MCF 10A (cell line): ENCODE measurements around the gene NTN1. TPM values are rescaled to one million over a fixed set of nuclear protein-coding genes. Genes with fewer than 3 reads are reported as not detected.

Experiments
- BruUV-seq: library from RNA; stranded (reverse); fragments of 400-500 nt; replicated peaks from 2 replicates; lab custom pipeline; 2021; lab: Mats Ljungman, UMichigan
- CTCF ChIA-PET: fragments of 300-600 bp; sonication (Branson Sonifier 250); formaldehyde crosslinking; extraction: SDS; loops from one replicate; lab custom pipeline; 2021; ENCODE audit warnings: antibody characterized with exemption, inconsistent platforms; lab: Yijun Ruan, JAX
- POLR2A ChIA-PET: fragments of 300-600, 350-650 bp; sonication (Branson Sonifier 250); formaldehyde crosslinking; extraction: SDS; loops from one replicate; lab custom pipeline; 2020; ENCODE audit warnings: antibody characterized with exemption, inconsistent platforms; lab: Yijun Ruan, JAX
- DNase-seq: peaks from one replicate; pipeline ENCODE4 v3.0.0-alpha.2; 2018; ENCODE audit not compliant: unreplicated experiment
- H3K27ac Mint-ChIP-seq: one replicate; pipeline ENCODE4 v1.8.0; 2022; ENCODE audit warnings: mild to moderate bottlenecking, low read depth, mixed read lengths; ENCODE audit not compliant: unreplicated experiment
- H3K27me3 Mint-ChIP-seq: one replicate; pipeline ENCODE4 v1.8.0; 2022; ENCODE audit warnings: mixed read lengths; ENCODE audit not compliant: insufficient read depth, unreplicated experiment
- H3K36me3 Mint-ChIP-seq: one replicate; pipeline ENCODE4 v1.8.0; 2022; ENCODE audit warnings: mild to moderate bottlenecking, moderate library complexity, mixed read lengths; ENCODE audit not compliant: insufficient read depth, unreplicated experiment
- H3K4me1 Mint-ChIP-seq: one replicate; pipeline ENCODE4 v1.8.0; 2022; ENCODE audit warnings: mixed read lengths; ENCODE audit not compliant: insufficient read depth, unreplicated experiment
- H3K4me3 Mint-ChIP-seq: one replicate; pipeline ENCODE4 v1.8.0; 2022; ENCODE audit warnings: mild to moderate bottlenecking, moderate library complexity, mixed read lengths; ENCODE audit not compliant: unreplicated experiment
- H3K9me3 Mint-ChIP-seq: one replicate; pipeline ENCODE4 v1.8.0; 2022; ENCODE audit warnings: mixed read lengths; ENCODE audit not compliant: unreplicated experiment
- CTCF ChIP-seq: fragments of 200-600 bp; IDR thresholded peaks from one replicate; pipeline ENCODE4 v1.8.0; 2022; ENCODE audit warnings: antibody characterized with exemption, mild to moderate bottlenecking; ENCODE audit not compliant: unreplicated experiment
- intact Hi-C: fragments of 100-400 bp; cut with micrococcal nuclease; formaldehyde crosslinking; loops from 2 replicates; pipeline ENCODE4 v1.14.1; 2022
- total RNA-seq: library from RNA; stranded (reverse); gene quantifications from 2 replicates; pipeline ENCODE4 v1.2.3, GENCODE V29; 2022

Gene NTN1
- total RNA-seq, 1 experiment from 2014 or later: 0.23 TPM

DNA sequence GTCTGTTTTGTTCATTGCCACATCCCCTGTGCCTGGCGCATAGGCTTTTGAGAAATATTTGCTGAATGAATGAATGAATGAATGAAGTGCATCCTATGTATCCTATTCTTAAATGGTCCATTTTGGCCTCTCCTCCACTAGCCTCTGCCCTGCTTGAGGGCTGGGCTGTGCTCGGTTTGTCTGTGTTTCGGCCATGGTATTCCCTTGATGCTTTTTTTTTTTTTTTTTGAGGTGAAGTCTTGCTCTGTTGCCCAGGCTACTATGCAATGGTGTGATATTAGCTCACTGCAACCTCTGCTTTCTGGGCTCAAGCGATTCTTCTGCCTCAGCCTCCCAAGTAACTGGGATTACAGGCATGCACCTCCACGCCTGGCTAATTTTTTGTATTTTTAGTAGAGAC lies 110.1 kb downstream of the NTN1 start:
- no peaks in the 10 kb centered on the region for H3K9me3 Mint-ChIP-seq
- H3K4me3 Mint-ChIP-seq: no peak overlapping the region
- H3K27me3 Mint-ChIP-seq: no peaks in the 10 kb centered on the region
- H3K27ac Mint-ChIP-seq: no peak overlapping the region
- H3K36me3 Mint-ChIP-seq: no peaks in the 10 kb centered on the region
- POLR2A ChIA-PET: interaction anchor here (0.7 kb wide), 1 partner anchor 48 kb away, joined by 3 read pairs; no protein-coding TSS in a partner anchor
- CTCF ChIA-PET: no interaction called here
- intact Hi-C loops: no loop called here
- no peak for DNase-seq
- H3K4me1 Mint-ChIP-seq: no peaks in the 10 kb centered on the region
- no TSS peak for BruUV-seq
- no peak for TF ChIP-seq CTCF

GRCh38 chr17:9132291-9132690 lies 111.0 kb downstream of the NTN1 start:
- Mint-ChIP-seq H3K4me3 (no peak overlapping the region), H3K9me3 (no peaks in the 10 kb centered on the region), H3K4me1 (no peaks in the 10 kb centered on the region), H3K27ac (no peak overlapping the region), H3K27me3 (no peaks in the 10 kb centered on the region), H3K36me3 (no peaks in the 10 kb centered on the region)
- TF ChIP-seq CTCF: no peak
- BruUV-seq: no TSS peak
- DNase-seq: no peak
- intact Hi-C loops: no loop called here
- CTCF ChIA-PET: interaction anchor here (0.6 kb wide), 1 partner anchor 45 kb away, joined by 3 read pairs; no protein-coding TSS in a partner anchor
- POLR2A ChIA-PET: no interaction called here

- DNase-seq: no peak
- BruUV-seq: no TSS peak
- no peak for TF ChIP-seq CTCF
- CTCF ChIA-PET: interaction anchor here (0.6 kb wide), 1 partner anchor 44 kb away, joined by 3 read pairs; no protein-coding TSS in a partner anchor
- Mint-ChIP-seq H3K27ac (no peak overlapping the region), H3K9me3 (no peaks in the 10 kb centered on the region), H3K27me3 (no peaks in the 10 kb centered on the region), H3K4me1 (no peaks in the 10 kb centered on the region), H3K4me3 (no peak overlapping the region), H3K36me3 (no peaks in the 10 kb centered on the region)
- intact Hi-C loops: no loop called here
- POLR2A ChIA-PET: interaction anchor here (0.6 kb wide), 1 partner anchor 180 kb away, joined by 3 read pairs; no protein-coding TSS in a partner anchor
Observed at GRCh38 chr17:9132944-9133610, 111.8 kb downstream of the NTN1 start.

DNA sequence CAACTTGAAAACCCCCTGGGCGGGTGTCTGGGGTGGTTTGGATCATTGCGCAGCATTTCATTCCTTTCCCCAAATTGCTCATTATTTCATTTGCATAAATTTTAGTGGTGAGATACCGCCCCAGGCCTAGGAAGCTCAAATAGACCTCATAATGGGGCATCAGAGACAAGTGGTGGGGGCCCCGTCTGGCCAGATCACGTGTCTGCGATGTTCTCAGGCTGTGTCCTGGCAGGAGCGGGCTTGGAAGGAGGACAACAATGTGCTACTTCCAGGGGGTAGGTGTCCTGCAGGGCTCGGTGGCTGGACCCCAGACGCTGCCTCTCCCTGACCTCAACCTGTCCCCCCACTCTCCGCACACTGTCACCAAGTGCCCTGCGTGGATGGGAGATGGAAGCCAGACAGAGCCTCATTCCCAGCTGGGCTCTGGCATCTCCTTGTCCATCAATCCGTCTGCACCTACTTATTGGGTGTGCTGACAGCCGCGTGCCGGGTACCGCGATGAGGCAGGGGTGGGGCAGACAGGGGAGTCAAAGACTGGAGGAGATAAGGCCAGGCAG lies 116.9 kb downstream of the NTN1 start:
- peaks cover 6% of the 10 kb centered on the region for H3K9me3 Mint-ChIP-seq
- POLR2A ChIA-PET: no interaction called here
- DNase-seq: no peak
- H3K27me3 Mint-ChIP-seq: no peaks in the 10 kb centered on the region
- BruUV-seq: no TSS peak
- H3K4me3 Mint-ChIP-seq: no peak overlapping the region
- no peak overlapping the region for H3K27ac Mint-ChIP-seq
- H3K4me1 Mint-ChIP-seq: no peaks in the 10 kb centered on the region
- no peaks in the 10 kb centered on the region for H3K36me3 Mint-ChIP-seq
- no peak for TF ChIP-seq CTCF
- CTCF ChIA-PET: no interaction called here
- intact Hi-C loops: no loop called here
